MCF 10A (cell line): ENCODE results near the gene GMDS. TPM values are rescaled to one million over a fixed set of nuclear protein-coding genes. Genes with fewer than 3 reads are reported as not detected.

Experiments
- BruUV-seq: library from RNA; stranded (reverse); fragments of 400-500 nt; replicated peaks from 2 replicates; lab custom pipeline; 2021; lab: Mats Ljungman, UMichigan
- CTCF ChIA-PET: fragments of 300-600 bp; sonication (Branson Sonifier 250); formaldehyde crosslinking; extraction: SDS; loops from one replicate; lab custom pipeline; 2021; ENCODE audit warnings: antibody characterized with exemption, inconsistent platforms; lab: Yijun Ruan, JAX
- POLR2A ChIA-PET: fragments of 300-600, 350-650 bp; sonication (Branson Sonifier 250); formaldehyde crosslinking; extraction: SDS; loops from one replicate; lab custom pipeline; 2020; ENCODE audit warnings: antibody characterized with exemption, inconsistent platforms; lab: Yijun Ruan, JAX
- DNase-seq: peaks from one replicate; pipeline ENCODE4 v3.0.0-alpha.2; 2018; ENCODE audit not compliant: unreplicated experiment
- H3K27ac Mint-ChIP-seq: one replicate; pipeline ENCODE4 v1.8.0; 2022; ENCODE audit warnings: mild to moderate bottlenecking, low read depth, mixed read lengths; ENCODE audit not compliant: unreplicated experiment
- H3K27me3 Mint-ChIP-seq: one replicate; pipeline ENCODE4 v1.8.0; 2022; ENCODE audit warnings: mixed read lengths; ENCODE audit not compliant: insufficient read depth, unreplicated experiment
- H3K36me3 Mint-ChIP-seq: one replicate; pipeline ENCODE4 v1.8.0; 2022; ENCODE audit warnings: mild to moderate bottlenecking, moderate library complexity, mixed read lengths; ENCODE audit not compliant: insufficient read depth, unreplicated experiment
- H3K4me1 Mint-ChIP-seq: one replicate; pipeline ENCODE4 v1.8.0; 2022; ENCODE audit warnings: mixed read lengths; ENCODE audit not compliant: insufficient read depth, unreplicated experiment
- H3K4me3 Mint-ChIP-seq: one replicate; pipeline ENCODE4 v1.8.0; 2022; ENCODE audit warnings: mild to moderate bottlenecking, moderate library complexity, mixed read lengths; ENCODE audit not compliant: unreplicated experiment
- H3K9me3 Mint-ChIP-seq: one replicate; pipeline ENCODE4 v1.8.0; 2022; ENCODE audit warnings: mixed read lengths; ENCODE audit not compliant: unreplicated experiment
- CTCF ChIP-seq: fragments of 200-600 bp; IDR thresholded peaks from one replicate; pipeline ENCODE4 v1.8.0; 2022; ENCODE audit warnings: antibody characterized with exemption, mild to moderate bottlenecking; ENCODE audit not compliant: unreplicated experiment
- intact Hi-C: fragments of 100-400 bp; cut with micrococcal nuclease; formaldehyde crosslinking; loops from 2 replicates; pipeline ENCODE4 v1.14.1; 2022
- total RNA-seq: library from RNA; stranded (reverse); gene quantifications from 2 replicates; pipeline ENCODE4 v1.2.3, GENCODE V29; 2022

Gene GMDS
- total RNA-seq, 1 experiment from 2014 or later: 24.9 TPM

GRCh38 chr6:1724124-1724523, 521.3 kb downstream of the GMDS start:
- no peak for TF ChIP-seq CTCF
- H3K36me3 Mint-ChIP-seq: no peaks in the 10 kb centered on the region
- H3K4me1 Mint-ChIP-seq: peaks cover 18% of the 10 kb centered on the region
- CTCF ChIA-PET: interaction anchor here (0.6 to 1.0 kb wide), 3 partner anchors 10 to 37 kb away, joined by 3 to 4 read pairs (median 4); no protein-coding TSS in a partner anchor
- POLR2A ChIA-PET: interaction anchor here (0.6 to 0.9 kb wide), 3 partner anchors 19 to 797 kb away, joined by 3 to 5 read pairs (median 3); no protein-coding TSS in a partner anchor
- no peaks in the 10 kb centered on the region for H3K9me3 Mint-ChIP-seq
- intact Hi-C loops: no loop called here
- DNase-seq: no peak
- no peaks in the 10 kb centered on the region for H3K27me3 Mint-ChIP-seq
- no TSS peak for BruUV-seq
- peak overlapping the region; percentile 33 for H3K27ac Mint-ChIP-seq
- no peak overlapping the region for H3K4me3 Mint-ChIP-seq

DNA sequence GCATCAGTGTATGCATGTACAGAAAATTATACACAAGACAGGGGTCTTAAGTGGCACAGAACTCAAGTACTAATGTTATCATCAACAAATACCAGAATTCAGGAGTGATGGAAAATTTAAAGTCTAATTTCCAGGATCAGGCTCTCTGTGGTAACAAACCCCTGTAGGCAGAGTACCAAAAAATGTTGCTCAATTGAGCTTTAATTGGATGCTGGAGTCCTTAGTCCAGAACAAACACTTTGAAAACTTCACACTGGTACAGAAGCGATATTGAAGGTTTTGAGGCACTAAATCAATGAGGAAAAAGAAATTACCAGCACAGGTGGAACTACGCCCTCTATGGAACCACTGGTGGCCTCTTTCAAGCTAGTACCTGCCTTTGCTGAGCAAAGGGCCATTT, 522.6 kb downstream of the GMDS start:
- ChIA-PET CTCF (interaction anchor here (0.7 kb wide), 2 partner anchors 87 to 625 kb away, joined by 3 read pairs; no protein-coding TSS in a partner anchor), POLR2A (interaction anchor here (1.3 kb wide), 1 partner anchor 13 kb away, joined by 4 read pairs; no protein-coding TSS in a partner anchor)
- peaks cover 14% of the 10 kb centered on the region for H3K4me1 Mint-ChIP-seq
- no peak for DNase-seq
- H3K36me3 Mint-ChIP-seq: no peaks in the 10 kb centered on the region
- no peaks in the 10 kb centered on the region for H3K9me3 Mint-ChIP-seq
- BruUV-seq: no TSS peak
- TF ChIP-seq CTCF: no peak
- H3K4me3 Mint-ChIP-seq: no peak overlapping the region
- no peak overlapping the region for H3K27ac Mint-ChIP-seq
- H3K27me3 Mint-ChIP-seq: no peaks in the 10 kb centered on the region
- intact Hi-C loops: no loop called here

DNA sequence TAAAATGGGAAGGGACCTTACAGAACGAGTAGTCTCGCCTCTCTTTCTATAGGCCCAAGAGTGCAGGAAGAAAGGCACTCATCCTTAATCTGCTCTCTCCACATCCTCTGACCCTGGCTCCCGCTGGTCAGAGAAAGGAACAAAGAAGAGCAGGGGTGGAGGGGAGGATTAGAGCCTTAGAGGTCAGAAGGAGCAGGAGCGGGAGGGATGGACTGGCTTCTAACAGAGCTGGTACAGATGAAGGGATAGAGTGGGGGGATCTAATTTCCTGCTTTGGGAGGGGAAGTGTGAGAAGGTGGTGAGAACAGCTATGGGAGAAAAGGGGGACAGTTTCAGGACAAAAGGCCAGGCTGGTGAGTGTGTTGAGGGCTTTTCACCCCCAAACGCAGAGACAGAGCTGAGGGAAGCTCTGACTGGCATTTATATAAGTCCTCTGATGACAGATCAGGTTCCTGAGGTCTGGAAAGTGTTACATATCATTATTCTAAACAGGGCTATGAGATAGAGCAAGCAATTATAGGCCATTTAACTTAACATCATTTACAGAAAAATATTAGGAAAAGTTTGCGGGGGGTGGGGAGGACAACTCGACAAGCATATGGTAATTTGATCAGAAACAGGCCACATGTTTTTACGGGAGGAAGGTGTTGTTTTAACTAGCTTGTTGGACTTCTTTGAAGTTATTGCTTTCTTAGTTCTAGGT, 524.6 kb downstream of the GMDS start:
- ChIA-PET CTCF (no interaction called here), POLR2A (interaction anchor here (0.8 to 1.5 kb wide), 3 partner anchors 8 to 25 kb away, joined by 3 to 6 read pairs (median 4); no protein-coding TSS in a partner anchor)
- no peaks in the 10 kb centered on the region for H3K36me3 Mint-ChIP-seq
- H3K4me1 Mint-ChIP-seq: peaks cover 14% of the 10 kb centered on the region
- H3K9me3 Mint-ChIP-seq: no peaks in the 10 kb centered on the region
- H3K4me3 Mint-ChIP-seq: no peak overlapping the region
- H3K27ac Mint-ChIP-seq: no peak overlapping the region
- no peak for TF ChIP-seq CTCF
- intact Hi-C loops: no loop called here
- no TSS peak for BruUV-seq
- DNase-seq: no peak
- no peaks in the 10 kb centered on the region for H3K27me3 Mint-ChIP-seq

- ChIA-PET CTCF (no interaction called here), POLR2A (interaction anchor here (0.8 to 1.5 kb wide), 2 partner anchors 9 to 24 kb away, joined by 3 to 6 read pairs; no protein-coding TSS in a partner anchor)
- DNase-seq: no peak
- BruUV-seq: no TSS peak
- Mint-ChIP-seq H3K36me3 (no peaks in the 10 kb centered on the region), H3K4me3 (no peak overlapping the region), H3K27ac (no peak overlapping the region), H3K4me1 (peaks cover 13% of the 10 kb centered on the region), H3K9me3 (no peaks in the 10 kb centered on the region), H3K27me3 (no peaks in the 10 kb centered on the region)
- no peak for TF ChIP-seq CTCF
- intact Hi-C loops: no loop called here
Observed at GRCh38 chr6:1719922-1720321, 525.5 kb downstream of the GMDS start.
